ENCODE results near the gene GDPD5.

DNA sequence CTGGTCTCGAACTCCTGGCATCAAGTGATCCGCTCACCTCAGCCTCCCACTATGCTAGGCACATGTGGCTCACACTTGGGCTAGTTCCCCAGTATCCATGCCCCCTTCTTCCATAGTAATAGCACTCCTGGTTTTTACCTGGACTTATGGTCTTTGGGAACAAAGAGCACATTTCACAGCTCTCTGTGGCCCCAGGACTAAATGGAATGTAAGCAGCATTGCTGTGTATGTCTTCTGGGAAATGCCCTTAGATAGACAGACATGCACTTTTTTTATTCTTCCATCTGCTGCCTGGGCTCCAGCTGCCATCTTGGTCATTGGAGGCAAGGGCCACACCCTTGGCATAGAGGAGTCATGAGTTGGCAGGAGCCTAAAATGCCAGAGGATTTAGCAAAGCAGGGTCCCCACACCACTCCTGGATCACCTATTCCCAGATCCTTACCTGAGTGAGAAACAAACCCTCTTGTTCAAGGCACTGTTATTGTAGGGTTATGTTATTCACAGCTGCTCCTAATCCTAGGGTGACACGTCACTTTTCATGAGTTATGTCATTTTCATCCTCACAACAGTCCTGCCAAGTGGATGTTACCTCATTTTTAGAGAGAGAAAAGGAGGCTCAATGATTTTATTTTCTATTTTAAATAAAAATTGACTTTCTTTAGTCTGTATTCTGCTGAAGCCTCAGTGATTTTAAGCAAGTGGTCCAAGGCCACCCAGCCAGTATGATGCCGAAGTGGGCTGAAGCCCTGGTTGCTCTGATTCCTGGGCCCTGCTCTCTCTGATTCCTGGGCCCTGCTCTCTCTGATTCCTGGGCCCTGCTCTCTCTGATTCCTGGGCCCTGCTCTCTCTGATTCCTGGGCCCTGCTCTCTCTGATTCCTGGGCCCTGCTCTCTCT, 15.7 kb upstream of the GDPD5 start:
- no peak for TF ChIP-seq POLR2A (IDR thresholded peaks at IDR 0.05; ENCODE audit: low read depth)
- TF ChIP-seq, protein P1, sequence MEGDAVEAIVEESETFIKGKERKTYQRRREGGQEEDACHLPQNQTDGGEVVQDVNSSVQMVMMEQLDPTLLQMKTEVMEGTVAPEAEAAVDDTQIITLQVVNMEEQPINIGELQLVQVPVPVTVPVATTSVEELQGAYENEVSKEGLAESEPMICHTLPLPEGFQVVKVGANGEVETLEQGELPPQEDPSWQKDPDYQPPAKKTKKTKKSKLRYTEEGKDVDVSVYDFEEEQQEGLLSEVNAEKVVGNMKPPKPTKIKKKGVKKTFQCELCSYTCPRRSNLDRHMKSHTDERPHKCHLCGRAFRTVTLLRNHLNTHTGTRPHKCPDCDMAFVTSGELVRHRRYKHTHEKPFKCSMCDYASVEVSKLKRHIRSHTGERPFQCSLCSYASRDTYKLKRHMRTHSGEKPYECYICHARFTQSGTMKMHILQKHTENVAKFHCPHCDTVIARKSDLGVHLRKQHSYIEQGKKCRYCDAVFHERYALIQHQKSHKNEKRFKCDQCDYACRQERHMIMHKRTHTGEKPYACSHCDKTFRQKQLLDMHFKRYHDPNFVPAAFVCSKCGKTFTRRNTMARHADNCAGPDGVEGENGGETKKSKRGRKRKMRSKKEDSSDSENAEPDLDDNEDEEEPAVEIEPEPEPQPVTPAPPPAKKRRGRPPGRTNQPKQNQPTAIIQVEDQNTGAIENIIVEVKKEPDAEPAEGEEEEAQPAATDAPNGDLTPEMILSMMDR (IDR thresholded peaks at IDR 0.05) = no peak
